Ecto neural progenitor cell (in vitro differentiated cells): ENCODE measurements around the gene RELA.
"Not testable (repeated sequence)": the region's sequence is repeated elsewhere in the genome, so short reads cannot be mapped to it uniquely, and the experiment has no call there.

ENCODE experiments used
- DNase-seq: peaks from one replicate; pipeline ENCODE4 v3.0.0-alpha.2; 2018; ENCODE audit warnings: low spot score

The RELA gene

DNA sequence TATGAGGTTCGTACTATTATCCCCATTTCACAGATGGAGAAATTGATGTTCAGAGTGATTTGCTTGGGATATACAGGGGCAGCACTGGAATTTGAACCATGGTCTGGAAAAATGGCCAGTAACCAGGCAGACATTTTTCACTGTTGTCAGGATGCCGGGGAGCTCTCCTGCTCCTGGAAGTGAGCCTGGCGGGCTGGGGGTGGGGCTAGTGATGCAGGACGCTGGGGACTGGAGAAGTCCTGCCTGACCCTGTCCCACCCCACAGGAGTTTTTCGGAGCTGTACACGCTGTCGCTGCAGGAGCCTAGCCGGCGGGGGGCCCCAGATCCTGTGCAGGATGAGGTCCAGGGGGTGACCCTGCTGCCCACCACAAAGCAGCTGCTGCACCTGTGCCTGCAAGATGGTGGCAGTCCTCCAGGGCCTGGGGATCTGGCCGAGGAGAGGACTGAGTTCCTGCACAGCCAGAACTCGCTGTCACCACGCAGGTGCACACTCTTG is 13.7 kb downstream of the RELA start:
- DNase-seq: no peak

DNA sequence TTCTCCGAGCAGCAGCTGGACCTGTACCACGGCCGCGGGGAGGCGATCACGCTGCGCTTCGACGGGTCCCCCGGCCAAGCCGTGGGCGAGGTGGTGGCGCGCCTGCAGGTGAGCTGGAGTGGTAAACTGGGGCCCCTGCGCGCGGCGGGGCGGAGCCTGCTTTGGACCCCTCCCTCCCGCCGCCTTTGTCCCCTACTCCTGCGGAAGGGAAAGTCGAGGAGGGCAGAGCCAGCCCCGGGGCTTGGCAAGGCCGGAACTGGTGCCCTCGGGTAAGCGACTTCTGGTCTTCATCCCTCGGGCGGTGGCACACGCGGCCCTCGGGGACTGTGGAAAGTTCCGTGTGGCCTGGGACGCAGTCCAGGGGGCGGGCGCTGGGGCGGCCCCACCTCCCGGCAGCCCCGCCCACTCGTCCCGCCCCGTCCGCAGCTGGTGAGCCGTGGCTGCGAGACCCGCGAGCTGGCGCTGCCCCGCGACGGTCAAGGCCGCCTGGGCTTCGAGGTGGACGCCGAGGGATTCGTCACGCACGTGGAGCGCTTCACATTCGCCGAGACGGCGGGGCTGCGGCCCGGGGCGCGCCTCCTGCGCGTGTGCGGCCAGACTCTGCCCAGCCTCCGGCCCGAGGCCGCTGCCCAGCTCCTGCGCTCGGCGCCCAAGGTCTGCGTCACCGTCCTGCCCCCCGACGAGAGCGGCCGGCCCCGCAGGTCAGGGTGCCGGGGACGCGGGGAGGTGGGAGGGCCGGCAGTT is 15.6 kb downstream of the RELA start:
- DNase-seq: peak; percentile 70

DNA sequence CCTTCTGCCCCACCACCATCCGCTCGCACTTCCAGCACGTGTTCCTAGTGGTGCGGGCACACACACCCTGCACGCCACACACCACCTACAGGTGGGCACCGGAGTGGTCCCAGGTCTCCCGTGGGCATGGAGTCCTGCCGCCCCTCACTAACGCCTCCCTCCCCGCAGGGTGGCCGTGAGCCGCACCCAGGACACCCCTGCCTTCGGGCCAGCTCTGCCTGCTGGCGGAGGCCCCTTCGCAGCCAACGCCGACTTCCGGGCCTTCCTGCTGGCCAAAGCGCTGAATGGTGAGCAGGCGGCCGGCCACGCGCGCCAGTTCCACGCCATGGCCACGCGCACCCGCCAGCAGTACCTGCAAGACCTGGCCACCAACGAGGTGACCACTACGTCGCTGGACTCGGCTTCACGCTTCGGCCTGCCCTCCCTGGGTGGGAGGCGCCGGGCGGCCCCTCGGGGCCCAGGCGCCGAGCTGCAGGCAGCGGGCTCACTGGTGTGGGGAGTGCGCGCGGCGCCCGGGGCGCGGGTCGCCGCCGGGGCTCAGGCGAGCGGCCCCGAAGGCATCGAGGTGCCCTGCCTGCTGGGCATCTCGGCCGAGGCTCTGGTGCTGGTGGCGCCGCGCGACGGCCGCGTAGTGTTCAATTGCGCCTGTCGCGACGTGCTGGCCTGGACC is 16.3 kb downstream of the RELA start:
- no peak for DNase-seq

DNA sequence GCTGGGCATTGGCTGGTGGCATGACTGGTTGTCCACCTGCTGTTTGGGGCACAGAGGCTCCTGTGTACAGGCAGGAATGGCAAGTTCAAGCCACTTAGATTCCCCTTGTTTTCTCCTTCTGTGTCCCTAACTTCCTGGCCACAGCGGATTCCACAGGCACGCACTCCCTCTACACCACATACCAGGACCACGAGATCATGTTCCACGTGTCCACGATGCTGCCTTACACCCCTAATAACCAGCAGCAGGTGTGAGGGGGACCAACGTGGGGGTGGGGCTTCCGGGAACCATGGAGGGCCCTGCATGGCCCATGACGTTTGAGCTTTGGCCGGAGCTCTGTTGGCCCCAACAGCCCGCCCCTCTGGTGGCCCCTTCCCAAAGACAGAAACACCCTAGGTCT is 17.0 kb downstream of the RELA start:
- no peak for DNase-seq

DNA sequence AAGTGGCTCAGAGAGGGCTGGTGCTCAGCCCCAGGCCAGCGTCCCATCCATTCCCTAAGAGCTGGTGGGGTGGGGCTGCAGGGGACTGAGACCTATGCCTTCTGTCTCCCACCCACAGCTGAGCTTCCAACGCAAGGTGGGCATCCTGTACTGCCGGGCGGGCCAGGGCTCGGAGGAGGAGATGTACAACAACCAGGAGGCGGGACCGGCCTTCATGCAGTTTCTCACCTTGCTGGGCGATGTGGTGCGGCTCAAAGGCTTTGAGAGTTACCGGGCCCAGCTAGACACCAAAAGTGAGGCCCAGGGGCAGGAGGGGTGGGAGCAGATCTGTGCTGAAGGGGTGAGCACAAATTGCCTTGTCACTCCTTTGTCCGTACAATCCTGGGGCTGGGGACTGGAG is 17.9 kb downstream of the RELA start:
- DNase-seq: no peak

DNA sequence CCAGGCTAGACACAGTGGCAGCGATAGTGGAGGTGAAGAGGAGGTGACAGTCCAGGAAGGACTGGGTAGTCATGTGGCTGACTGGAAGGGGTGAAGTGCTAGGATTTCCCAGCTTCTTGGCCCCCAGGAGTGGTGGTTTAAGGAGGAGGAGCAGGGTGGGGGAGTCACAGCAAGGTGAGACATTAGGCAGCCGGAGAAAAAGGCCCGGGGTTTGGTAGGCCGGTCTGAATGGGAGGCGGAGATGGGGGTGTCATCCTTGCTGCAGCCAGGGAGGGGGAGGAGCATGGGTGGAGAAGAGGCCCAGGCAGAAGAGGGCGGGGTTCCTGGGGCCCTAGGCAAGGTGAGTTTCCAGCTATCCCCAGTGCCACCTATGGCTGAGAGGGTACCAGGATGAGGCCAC is 18.7 kb downstream of the RELA start:
- DNase-seq: no peak

DNA sequence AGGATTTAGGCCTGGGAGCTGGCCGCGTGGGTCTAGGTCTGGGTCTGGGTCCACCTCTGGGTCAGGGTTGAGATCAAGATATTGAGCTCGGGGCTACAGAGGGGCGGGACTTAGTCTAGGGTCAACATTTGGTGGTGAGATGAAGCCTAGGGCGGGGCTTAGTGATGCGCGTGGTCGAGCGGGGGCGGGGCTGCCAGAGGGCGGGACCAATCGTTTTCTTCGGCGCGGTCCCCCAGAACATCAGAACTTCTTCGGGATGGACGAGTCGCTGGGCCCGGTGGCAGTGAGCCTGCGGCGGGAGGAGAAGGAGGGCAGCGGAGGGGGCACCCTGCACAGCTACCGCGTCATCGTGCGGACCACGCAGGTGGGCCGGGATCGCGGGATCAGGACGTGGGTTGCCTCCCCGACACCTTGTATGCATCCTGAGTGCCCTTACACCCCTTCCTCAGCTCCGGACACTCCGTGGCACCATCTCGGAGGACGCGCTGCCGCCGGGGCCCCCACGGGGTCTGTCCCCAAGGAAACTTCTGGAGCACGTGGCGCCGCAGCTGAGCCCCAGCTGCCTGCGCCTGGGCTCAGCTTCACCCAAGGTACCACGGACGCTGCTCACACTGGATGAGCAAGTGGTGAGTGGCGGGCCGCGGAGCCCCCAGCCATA is 20.6 kb downstream of the RELA start:
- DNase-seq: peak; percentile 72

DNA sequence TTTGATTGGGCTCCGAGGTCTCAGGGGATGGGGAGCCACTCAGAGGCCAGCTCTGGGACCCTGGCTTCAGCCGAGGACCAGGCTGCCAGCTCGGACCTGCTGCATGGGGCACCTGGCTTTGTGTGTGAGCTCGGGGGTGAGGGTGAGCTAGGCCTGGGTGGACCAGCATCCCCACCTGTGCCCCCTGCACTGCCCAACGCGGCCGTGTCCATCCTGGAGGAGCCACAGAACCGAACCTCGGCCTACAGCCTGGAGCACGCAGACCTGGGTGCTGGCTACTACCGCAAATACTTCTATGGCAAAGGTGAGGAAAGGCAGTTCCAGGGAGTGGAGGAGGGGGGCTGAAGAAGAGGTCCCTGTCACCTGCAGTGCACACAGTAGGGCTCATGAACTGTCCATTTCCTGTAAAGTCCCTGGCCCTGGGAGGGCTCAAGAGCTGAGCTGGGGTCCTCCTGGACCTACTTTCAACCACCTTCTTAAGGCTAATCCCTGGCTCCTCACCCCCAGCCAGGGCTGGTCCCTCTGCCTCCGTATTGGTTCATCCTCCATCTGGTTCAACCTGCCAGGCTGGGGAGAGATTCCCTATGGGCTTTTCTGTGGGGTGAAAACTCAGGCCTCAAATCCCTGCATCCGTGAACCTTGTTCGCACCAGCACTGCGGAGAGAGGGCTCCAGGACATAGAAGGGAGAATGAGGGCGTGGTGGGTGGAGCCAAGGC is 21.3 kb downstream of the RELA start:
- no peak for DNase-seq

DNA sequence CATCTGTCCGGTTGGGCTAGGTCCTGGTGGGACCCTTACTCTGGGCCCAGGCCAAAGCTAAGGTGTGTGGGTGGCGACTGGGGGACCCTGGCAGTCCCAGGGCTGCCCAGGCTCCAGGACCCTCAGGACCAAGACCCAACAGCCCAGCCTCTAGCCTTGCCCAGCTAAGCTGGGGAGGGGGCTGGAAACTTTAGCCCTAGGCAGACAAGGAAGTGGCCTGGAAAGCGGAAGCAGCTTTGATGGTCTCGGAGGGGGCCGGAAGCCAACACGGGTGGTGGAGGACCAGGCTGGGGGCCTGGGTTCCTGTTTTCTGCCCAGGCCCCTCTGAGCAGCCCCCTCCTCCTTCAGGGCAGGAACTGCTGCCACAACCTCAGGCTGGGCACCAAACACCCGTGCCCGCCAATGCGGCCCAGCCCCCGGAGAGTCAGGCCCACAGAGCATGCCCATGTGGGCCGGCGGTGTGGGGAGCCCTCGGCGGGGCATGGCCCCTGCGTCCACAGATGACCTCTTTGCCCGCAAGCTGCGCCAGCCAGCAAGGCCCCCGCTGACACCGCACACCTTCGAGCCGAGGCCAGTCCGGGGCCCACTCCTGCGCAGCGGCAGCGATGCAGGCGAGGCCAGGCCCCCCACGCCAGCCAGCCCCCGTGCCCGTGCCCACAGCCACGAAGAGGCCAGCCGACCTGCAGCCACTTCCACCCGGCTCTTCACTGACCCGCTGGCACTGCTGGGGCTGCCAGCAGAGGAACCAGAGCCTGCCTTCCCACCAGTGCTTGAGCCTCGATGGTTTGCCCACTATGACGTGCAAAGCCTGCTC is 22.0 kb downstream of the RELA start:
- DNase-seq: no peak

DNA sequence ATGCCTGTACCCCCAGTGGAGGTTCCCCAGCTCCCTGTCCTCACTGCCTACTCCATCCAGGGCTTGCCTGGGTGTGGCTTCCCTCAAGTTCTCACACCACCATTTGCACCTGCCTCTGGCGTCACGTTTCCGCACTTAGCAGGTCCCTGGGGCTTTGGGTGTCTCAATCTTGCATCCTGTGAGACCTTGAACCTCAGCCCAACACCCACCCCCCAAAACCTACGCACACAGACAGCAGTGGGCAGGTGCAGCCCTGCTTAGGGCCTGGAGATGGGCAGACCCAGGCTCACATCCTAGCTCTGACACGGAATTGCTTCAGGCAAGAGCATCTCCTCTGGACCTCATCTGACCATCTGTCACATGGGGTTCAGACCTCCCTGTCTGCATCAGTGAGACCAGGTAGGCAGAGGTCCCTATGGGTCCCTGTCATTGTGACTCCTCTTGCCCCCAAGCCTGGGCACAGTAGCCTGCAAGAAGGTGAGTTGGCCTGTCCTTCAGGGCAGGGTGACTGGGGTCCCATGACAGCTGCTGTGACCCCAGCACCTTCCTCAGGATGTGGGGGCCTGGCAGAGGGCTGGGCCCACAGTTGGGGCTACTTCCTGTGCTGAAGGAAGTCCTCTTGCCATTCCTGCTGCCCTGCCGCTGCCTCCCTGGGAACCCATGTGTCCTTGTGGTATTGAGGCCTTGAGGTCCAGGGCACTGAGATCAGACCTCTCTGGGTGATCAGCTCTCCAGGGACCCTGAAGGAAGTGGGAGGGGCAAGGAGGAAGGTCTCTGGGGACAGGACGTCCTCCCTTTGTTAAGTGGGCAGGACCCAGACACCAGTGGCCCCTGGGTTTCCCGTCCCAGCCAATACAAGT is 22.9 kb downstream of the RELA start:
- DNase-seq: no peak

DNA sequence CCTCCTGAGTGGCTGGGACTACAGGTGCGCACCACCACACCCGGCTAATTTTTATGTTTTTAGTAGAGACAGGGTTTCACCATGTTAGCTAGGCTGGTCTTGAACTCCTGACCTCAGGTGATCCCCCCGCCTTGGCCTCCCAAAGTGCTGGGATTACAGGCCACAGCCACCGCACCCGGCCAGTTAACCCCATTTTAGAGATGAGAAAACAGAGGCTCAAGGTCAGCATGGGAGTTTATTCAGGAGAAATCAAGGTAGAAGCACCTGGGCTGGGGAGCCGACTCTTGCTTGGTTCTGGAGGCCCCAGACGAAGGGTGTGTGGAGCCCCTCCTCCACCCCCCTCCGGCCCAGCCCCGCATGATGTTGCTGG is 23.5 kb downstream of the RELA start:
- not testable (repeated sequence) for DNase-seq

DNA sequence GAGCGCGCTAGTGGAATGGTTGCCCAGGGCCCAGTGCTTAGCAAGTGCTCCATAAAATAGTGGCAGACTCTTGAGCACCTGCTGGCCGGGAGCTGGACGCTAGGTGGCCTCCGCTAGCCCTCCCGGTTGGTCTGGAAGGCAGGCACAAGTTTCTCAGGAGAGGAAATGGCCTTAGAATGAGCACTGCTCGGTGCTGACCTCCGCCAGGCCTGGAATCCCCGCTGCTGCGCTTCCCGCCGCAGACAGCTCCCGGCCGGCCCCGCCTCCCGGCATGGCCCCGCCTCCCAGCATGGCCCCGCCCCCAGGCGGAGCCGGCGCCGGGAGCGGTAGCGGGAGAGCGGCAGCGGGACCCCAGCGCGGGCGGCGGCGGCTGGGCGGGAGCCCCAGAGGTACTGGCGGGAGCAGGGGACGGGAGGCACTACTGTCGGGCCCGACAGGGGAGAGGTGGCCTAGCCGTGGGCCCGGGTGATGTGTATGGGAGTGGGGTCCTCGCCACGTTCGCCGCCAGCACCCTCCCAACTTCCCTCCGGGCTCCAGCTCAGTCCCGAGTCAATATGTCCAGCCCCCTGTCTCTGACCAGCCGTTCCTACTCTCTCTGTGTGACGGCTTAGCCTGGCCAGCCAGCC is 24.8 kb downstream of the RELA start, which contains the start of gene SIPA1:
TSS of gene SIPA1 (plus strand) at position 308 of the 626 bp plus-strand sequence. CDS start 2,821 bp downstream, outside the sequence.
- DNase-seq: peak; percentile 91

DNA sequence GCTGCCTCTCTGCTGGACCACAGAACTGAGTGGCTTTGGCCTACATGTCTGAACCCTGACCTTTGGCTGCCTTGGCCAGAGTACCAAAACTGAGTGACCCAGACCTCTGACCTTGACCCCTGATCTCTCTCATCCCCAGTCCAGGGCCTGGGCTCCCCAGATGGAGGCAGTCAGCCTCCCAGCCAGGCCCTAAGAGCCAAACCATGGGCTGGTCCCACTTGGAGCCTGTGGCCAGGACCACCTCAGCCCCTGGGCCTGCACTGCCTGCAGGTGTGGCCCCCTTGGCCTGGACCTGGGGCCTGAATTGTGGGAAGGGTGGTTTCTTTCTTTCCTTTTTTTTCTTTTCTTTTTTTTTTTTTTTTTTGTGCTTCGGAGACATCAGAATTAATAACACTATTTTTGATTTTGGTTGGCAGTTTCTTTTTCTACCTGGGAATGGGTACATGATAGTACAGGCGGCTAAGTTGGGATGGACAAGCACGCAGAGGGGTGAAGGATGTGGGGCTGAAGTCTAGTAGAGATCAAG is 25.6 kb downstream of the RELA start:
- no peak for DNase-seq

DNA sequence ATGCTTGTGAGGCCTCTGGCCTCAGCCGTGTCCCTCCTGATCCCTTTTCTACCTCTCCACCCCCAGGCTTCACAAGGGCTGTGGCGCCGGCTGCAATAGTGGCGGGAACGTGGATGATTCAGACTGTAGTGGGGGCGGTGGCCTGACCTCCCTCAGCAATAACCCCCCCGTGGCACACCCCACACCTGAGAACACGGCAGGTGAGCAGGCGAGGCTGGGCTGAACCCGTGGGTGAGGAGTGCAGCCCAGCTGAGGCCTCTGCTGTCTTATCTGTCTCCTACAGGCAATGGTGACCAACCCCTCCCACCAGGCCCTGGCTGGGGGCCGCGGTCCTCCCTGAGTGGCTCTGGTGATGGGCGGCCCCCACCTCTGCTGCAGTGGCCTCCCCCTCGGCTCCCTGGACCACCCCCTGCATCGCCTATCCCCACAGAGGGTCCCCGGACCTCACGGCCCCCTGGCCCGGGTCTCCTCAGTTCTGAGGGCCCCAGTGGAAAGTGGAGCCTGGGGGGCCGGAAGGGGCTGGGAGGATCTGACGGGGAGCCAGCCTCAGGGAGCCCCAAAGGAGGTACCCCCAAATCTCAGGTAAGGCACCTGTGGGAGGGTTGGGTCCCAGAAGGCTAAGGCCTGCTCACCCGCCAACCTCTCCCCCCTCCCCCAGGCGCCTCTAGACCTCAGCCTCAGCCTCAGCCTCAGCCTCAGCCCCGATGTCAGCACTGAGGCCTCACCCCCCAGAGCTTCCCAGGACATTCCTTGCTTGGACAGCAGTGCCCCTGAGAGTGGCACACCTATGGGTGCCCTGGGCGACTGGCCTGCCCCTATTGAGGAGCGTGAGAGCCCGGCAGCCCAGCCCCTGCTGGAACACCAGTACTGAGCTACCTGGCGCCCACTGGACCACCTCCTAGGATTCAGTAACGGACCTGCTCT is 26.3 kb downstream of the RELA start:
- no peak for DNase-seq

DNA sequence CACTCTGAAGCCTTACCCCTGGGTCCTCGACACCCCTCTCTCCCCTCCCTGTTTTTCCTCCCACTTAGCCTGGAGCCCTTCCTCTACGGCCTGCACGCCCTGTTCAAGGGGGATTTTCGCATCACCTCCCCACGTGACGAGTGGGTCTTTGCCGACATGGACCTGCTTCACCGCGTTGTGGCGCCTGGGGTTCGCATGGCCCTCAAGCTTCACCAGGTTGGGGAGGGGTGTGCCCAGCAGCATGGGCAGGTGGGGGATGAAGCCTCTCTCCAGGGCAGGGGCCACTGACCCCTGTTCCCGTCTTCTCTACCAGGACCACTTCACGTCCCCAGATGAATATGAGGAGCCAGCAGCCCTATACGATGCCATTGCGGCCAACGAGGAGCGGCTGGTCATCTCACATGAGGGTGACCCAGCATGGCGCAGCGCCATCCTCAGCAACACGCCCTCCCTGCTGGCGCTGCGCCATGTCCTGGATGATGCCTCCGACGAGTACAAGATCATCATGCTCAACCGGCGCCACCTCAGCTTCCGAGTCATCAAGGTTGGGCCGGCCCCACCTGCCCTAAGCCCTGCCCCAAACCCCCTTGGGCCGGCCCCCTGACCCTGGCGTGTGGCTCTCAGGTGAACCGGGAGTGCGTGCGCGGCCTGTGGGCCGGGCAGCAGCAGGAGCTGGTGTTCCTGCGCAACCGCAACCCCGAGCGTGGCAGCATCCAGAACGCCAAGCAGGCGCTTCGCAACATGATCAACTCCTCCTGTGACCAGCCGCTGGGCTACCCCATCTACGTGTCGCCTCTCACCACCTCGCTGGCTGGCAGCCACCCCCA is 27.6 kb downstream of the RELA start:
- DNase-seq: no peak

DNA sequence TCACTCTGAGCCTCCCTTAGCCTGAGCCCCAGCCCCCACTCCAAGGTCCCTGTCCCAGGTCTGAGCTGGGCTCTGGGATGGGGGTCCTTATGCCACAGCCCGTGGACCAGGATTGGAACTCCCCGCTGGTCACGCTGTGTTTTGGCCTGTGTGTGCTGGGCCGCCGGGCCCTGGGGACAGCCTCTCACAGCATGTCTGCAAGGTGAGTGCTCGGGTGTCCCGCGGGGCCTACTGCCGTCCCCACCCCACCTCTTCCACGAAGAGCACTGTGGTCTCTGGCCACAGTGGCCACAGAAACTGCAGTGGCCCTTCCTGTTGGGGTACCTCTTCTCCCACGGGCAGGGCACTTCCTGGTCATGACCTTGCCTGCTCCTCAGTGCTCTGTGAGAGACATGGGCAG is 28.3 kb downstream of the RELA start:
- DNase-seq: no peak

DNA sequence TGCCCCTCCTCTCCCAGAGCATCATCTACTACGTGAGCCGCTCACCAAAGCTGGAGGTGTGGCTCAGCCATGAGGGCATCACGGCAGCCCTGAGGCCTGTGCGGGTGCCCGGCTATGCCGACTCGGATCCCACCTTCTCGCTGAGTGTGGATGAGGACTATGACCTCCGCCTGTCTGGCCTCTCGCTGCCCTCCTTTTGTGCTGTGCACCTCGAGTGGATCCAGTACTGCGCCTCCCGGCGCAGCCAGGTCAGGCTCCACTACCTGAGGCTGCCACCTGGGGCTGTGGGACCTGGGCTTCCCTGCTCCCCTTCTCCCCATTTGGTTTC is 28.6 kb downstream of the RELA start:
- no peak for DNase-seq
